ENCODE data around the gene ARHGEF4.

The ARHGEF4 gene

GRCh38 chr2:130820279-130820861, 16.3 kb upstream of the ARHGEF4 start:
- DNase-seq, result no peak

GRCh38 chr2:130821867-130822266, 14.8 kb upstream of the ARHGEF4 start:
- DNase-seq, result no peak

- DNase-seq, result no peak
These were observed 13.9 kb upstream of the ARHGEF4 start for GRCh38 chr2:130822766-130823165.

- DNase-seq, result no peak
These were observed 13.4 kb upstream of the ARHGEF4 start for GRCh38 chr2:130823171-130823885.

GRCh38 chr2:130823886-130824491, 12.7 kb upstream of the ARHGEF4 start:
- peak; percentile 46 for DNase-seq

- peak; percentile 78 for DNase-seq
These were observed 12.1 kb upstream of the ARHGEF4 start for GRCh38 chr2:130824492-130825061.

- DNase-seq, result no peak
These were observed 11.3 kb upstream of the ARHGEF4 start for GRCh38 chr2:130825231-130825965.

GRCh38 chr2:130825966-130826253, 10.8 kb upstream of the ARHGEF4 start:
- DNase-seq, result no peak

- DNase-seq, result no peak
These were observed 10.3 kb upstream of the ARHGEF4 start for GRCh38 chr2:130826419-130826818.

GRCh38 chr2:130826821-130827501, 9.8 kb upstream of the ARHGEF4 start:
- no peak for DNase-seq

GRCh38 chr2:130827502-130828251, 9.0 kb upstream of the ARHGEF4 start:
- no peak for DNase-seq

GRCh38 chr2:130828461-130828860, 8.3 kb upstream of the ARHGEF4 start:
- DNase-seq, result no peak

- DNase-seq, result no peak
These were observed 7.7 kb upstream of the ARHGEF4 start for GRCh38 chr2:130829015-130829414.

GRCh38 chr2:130830538-130830937, 6.2 kb upstream of the ARHGEF4 start:
- DNase-seq, result no peak

GRCh38 chr2:130831356-130831755, 5.4 kb upstream of the ARHGEF4 start:
- DNase-seq, result no peak

- no peak for DNase-seq
These were observed 4.3 kb upstream of the ARHGEF4 start for GRCh38 chr2:130832296-130832940.

GRCh38 chr2:130834091-130834930, 2.4 kb upstream of the ARHGEF4 start:
- no peak for DNase-seq

GRCh38 chr2:130834931-130835765, 1.6 kb upstream of the ARHGEF4 start:
- DNase-seq, result no peak

- no peak for DNase-seq
These were observed 1.0 kb upstream of the ARHGEF4 start for GRCh38 chr2:130835766-130836015.

- DNase-seq, result no peak
These were observed 579 bp downstream of the ARHGEF4 start for GRCh38 chr2:130837175-130837810.
